OCI-LY1 (cell line): Measurements from ENCODE around the gene PCDHGB5.

ENCODE experiments used
- H2AFZ ChIP-seq: fragments of 200-600 bp; sonication (generic), shearing (Covaris generic); 2 replicates; pipeline ENCODE4 v1.6.0; 2014; ENCODE audit warnings: antibody characterized with exemption, mild to moderate bottlenecking, low read length
- H3F3A ChIP-seq: fragments of 200-600 bp; sonication (generic), shearing (Covaris generic); 2 replicates; pipeline ENCODE4 v1.6.0; 2014; ENCODE audit warnings: mild to moderate bottlenecking, antibody characterized with exemption, low read length, moderate library complexity; ENCODE audit not compliant: insufficient read depth
- H3K27ac ChIP-seq: fragments of 200-600 bp; sonication (generic); 2 replicates; pipeline ENCODE4 v1.5.1; 2014; ENCODE audit warnings: low read length, mixed run types, mild to moderate bottlenecking, low read depth; ENCODE audit not compliant: poor library complexity, severe bottlenecking
- H3K27me3 ChIP-seq: fragments of 200-600 bp; sonication (generic); 2 replicates; pipeline ENCODE4 v1.6.0; 2014; ENCODE audit warnings: antibody characterized with exemption, mild to moderate bottlenecking, low read length, moderate library complexity; ENCODE audit not compliant: insufficient read depth
- H3K36me3 ChIP-seq: fragments of 200-600 bp; sonication (generic); 2 replicates; pipeline ENCODE4 v1.6.1; 2014; ENCODE audit warnings: mild to moderate bottlenecking, antibody characterized with exemption, low read length, moderate library complexity, mixed read lengths; ENCODE audit not compliant: insufficient read depth
- H3K4me1 ChIP-seq: fragments of 200-600 bp; sonication (generic); 2 replicates; pipeline ENCODE4 v1.5.1; 2014; ENCODE audit warnings: mild to moderate bottlenecking, low read length, moderate library complexity; ENCODE audit not compliant: insufficient read depth, severe bottlenecking
- H3K4me2 ChIP-seq: fragments of 200-600 bp; sonication (generic), shearing (Covaris generic); 2 replicates; pipeline ENCODE4 v1.6.1; 2014; ENCODE audit warnings: low read length
- H3K4me3 ChIP-seq: fragments of 200-600 bp; sonication (generic); 2 replicates; pipeline ENCODE4 v1.5.1; 2014; ENCODE audit warnings: low read length, low read depth, mild to moderate bottlenecking, mixed read lengths; ENCODE audit not compliant: poor library complexity, severe bottlenecking
- H3K79me2 ChIP-seq: fragments of 200-600 bp; shearing (Covaris generic); 2 replicates; pipeline ENCODE4 v1.6.1; 2016; ENCODE audit warnings: mixed run types, low read length, mixed read lengths; ENCODE audit not compliant: insufficient read depth
- H3K9ac ChIP-seq: fragments of 200-600 bp; sonication (generic), shearing (Covaris generic); 2 replicates; pipeline ENCODE4 v1.6.1; 2014; ENCODE audit warnings: mild to moderate bottlenecking, low read length, mixed read lengths
- H3K9me2 ChIP-seq: fragments of 200-600 bp; sonication (generic), shearing (Covaris generic); 2 replicates; pipeline ENCODE4 v1.6.1; 2014; ENCODE audit warnings: low read depth, mild to moderate bottlenecking, low read length, mixed read lengths
- H3K9me3 ChIP-seq: fragments of 200-600 bp; shearing (Covaris generic); 2 replicates; pipeline ENCODE4 v1.6.1; 2014; ENCODE audit warnings: low read length, mixed read lengths
- H4K20me1 ChIP-seq: fragments of 200-600 bp; sonication (generic), shearing (Covaris generic); 2 replicates; pipeline ENCODE4 v1.6.0; 2016; ENCODE audit warnings: mild to moderate bottlenecking, low read length; ENCODE audit not compliant: insufficient read depth
- EZH2 ChIP-seq: fragments of 200-600 bp; sonication (generic), shearing (Covaris generic); IDR thresholded peaks from 2 replicates; pipeline ENCODE4 v1.8.0; 2017; ENCODE audit warnings: borderline replicate concordance, mixed run types, mild to moderate bottlenecking, antibody characterized with exemption, low read length, moderate library complexity, mixed read lengths
- TF ChIP-seq, protein P1 (sequence below): fragments of 200-600 bp; sonication (generic), shearing (Covaris generic); IDR thresholded peaks from 2 replicates; pipeline ENCODE4 v1.5.1; 2017; ENCODE audit warnings: mild to moderate bottlenecking, antibody characterized with exemption, low read length, moderate library complexity, mixed read lengths

Gene PCDHGB5

GRCh38 chr5:141419074-141419880 is 21.5 kb downstream of the PCDHGB5 start:
- Histone ChIP-seq H3K9ac (no peak overlapping the region), H3K27me3 (no peaks in the 10 kb centered on the region), H3K9me3 (peaks cover 26% of the 10 kb centered on the region), H2AFZ (no peak overlapping the region), H3K79me2 (no peaks in the 10 kb centered on the region), H3K4me3 (no peak overlapping the region), H3F3A (no peaks in the 10 kb centered on the region), H3K27ac (no peak overlapping the region), H3K4me2 (no peak overlapping the region), H3K9me2 (no peaks in the 10 kb centered on the region), H4K20me1 (no peaks in the 10 kb centered on the region), H3K4me1 (no peaks in the 10 kb centered on the region), H3K36me3 (no peaks in the 10 kb centered on the region)
- TF ChIP-seq, protein P1, sequence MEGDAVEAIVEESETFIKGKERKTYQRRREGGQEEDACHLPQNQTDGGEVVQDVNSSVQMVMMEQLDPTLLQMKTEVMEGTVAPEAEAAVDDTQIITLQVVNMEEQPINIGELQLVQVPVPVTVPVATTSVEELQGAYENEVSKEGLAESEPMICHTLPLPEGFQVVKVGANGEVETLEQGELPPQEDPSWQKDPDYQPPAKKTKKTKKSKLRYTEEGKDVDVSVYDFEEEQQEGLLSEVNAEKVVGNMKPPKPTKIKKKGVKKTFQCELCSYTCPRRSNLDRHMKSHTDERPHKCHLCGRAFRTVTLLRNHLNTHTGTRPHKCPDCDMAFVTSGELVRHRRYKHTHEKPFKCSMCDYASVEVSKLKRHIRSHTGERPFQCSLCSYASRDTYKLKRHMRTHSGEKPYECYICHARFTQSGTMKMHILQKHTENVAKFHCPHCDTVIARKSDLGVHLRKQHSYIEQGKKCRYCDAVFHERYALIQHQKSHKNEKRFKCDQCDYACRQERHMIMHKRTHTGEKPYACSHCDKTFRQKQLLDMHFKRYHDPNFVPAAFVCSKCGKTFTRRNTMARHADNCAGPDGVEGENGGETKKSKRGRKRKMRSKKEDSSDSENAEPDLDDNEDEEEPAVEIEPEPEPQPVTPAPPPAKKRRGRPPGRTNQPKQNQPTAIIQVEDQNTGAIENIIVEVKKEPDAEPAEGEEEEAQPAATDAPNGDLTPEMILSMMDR = no peak
- no peak for TF ChIP-seq EZH2

GRCh38 chr5:141420855-141421488 is 23.2 kb downstream of the PCDHGB5 start, which contains the start of gene PCDHGA11:
Gene PCDHGA11, plus strand, starts transcription at chr5:141421051. Its CDS starts 177 bp downstream, at chr5:141421228.
- Histone ChIP-seq H2AFZ (no peak within 1 kb of the TSS), H3K36me3 (no peaks in the 10 kb centered on the region), H3K79me2 (no peaks in the 10 kb centered on the region), H3K4me3 (no peak within 1 kb of the TSS), H3K4me2 (no peak within 1 kb of the TSS), H3K27me3 (no peaks in the 10 kb centered on the region), H3K27ac (no peak within 1 kb of the TSS), H3K4me1 (no peaks in the 10 kb centered on the region), H3K9ac (no peak within 1 kb of the TSS), H3K9me2 (no peaks in the 10 kb centered on the region), H3K9me3 (peaks cover 23% of the 10 kb centered on the region), H4K20me1 (no peaks in the 10 kb centered on the region), H3F3A (no peaks in the 10 kb centered on the region)
- TF ChIP-seq, protein P1 = no peak
- no peak for TF ChIP-seq EZH2

GRCh38 chr5:141421489-141421855 is 23.7 kb downstream of the PCDHGB5 start:
- Histone ChIP-seq H3K27ac (no peak overlapping the region), H3K36me3 (no peaks in the 10 kb centered on the region), H3K9me3 (peaks cover 23% of the 10 kb centered on the region), H3K79me2 (no peaks in the 10 kb centered on the region), H2AFZ (no peak overlapping the region), H4K20me1 (no peaks in the 10 kb centered on the region), H3K9me2 (no peaks in the 10 kb centered on the region), H3K27me3 (no peaks in the 10 kb centered on the region), H3K4me3 (no peak overlapping the region), H3F3A (no peaks in the 10 kb centered on the region), H3K4me2 (no peak overlapping the region), H3K4me1 (no peaks in the 10 kb centered on the region), H3K9ac (no peak overlapping the region)
- no peak for TF ChIP-seq EZH2
